IMR-90 (cell line): ENCODE data around the gene SPRED2. TPM values are rescaled to one million over a fixed set of nuclear protein-coding genes. Genes with fewer than 3 reads are reported as not detected.

Experiments used
- ATAC-seq: fragments of 200-7000 bp; cut with Tn5 transposase; 2 replicates; pipeline ENCODE4 v1.9.1; 2020; ENCODE audit warnings: low read depth, mild to moderate bottlenecking, moderate library complexity
- BruUV-seq: library from RNA; stranded (reverse); fragments of 400-500 nt; replicated peaks from 2 replicates; lab custom pipeline; 2021; lab: Mats Ljungman, UMichigan
- CTCF ChIA-PET: fragments of 300-600 bp; formaldehyde crosslinking; extraction: SDS; loops from one replicate; lab custom pipeline; 2021; ENCODE audit warnings: antibody characterized with exemption; lab: Yijun Ruan, JAX
- POLR2A ChIA-PET: fragments of 300-600 bp; sonication (Branson Sonifier 250); formaldehyde crosslinking; loops from one replicate; lab custom pipeline; 2022; ENCODE audit warnings: antibody characterized with exemption; ENCODE audit not compliant: unreplicated experiment; lab: Charles Lee
- DNase-seq: peaks from one replicate; pipeline ENCODE4 v3.0.0; 2013
- H2AFZ ChIP-seq: replicated peaks from 2 replicates; pipeline ENCODE3; 2013; ENCODE audit warnings: low read length, mild to moderate bottlenecking; ENCODE audit not compliant: poor library complexity
- H2AK5ac ChIP-seq: 2 replicates; pipeline ENCODE4 v1.6.1; 2013; ENCODE audit warnings: low read depth, low read length, inconsistent platforms
- H2AK9ac ChIP-seq: replicated peaks from 2 replicates; pipeline ENCODE3; 2013; ENCODE audit warnings: mild to moderate bottlenecking, low read depth, low read length, moderate library complexity; ENCODE audit not compliant: poor library complexity
- H2BK120ac ChIP-seq: 2 replicates; pipeline ENCODE4 v1.6.1; 2013; ENCODE audit warnings: low read depth, low read length, inconsistent platforms
- H2BK15ac ChIP-seq: 3 replicates; pipeline ENCODE4 v1.6.1; 2013; ENCODE audit warnings: low read depth, low read length, inconsistent platforms
- H2BK20ac ChIP-seq: 2 replicates; pipeline ENCODE4 v1.6.1; 2013; ENCODE audit warnings: low read depth, mild to moderate bottlenecking, inconsistent platforms, low read length, moderate library complexity
- H2BK5ac ChIP-seq: 2 replicates; pipeline ENCODE4 v1.6.1; 2013; ENCODE audit warnings: mild to moderate bottlenecking, low read depth, low read length, inconsistent platforms; ENCODE audit not compliant: poor library complexity, severe bottlenecking
- H3K14ac ChIP-seq: replicated peaks from 2 replicates; pipeline ENCODE4 v1.6.1; 2013; ENCODE audit warnings: low read depth, low read length, inconsistent platforms
- H3K18ac ChIP-seq: 2 replicates; pipeline ENCODE4 v1.6.1; 2013; ENCODE audit warnings: low read depth, low read length, control low read depth
- H3K23ac ChIP-seq: 2 replicates; pipeline ENCODE4 v1.6.1; 2013; ENCODE audit warnings: low read depth, low read length, inconsistent platforms
- H3K27ac ChIP-seq: 2 replicates; pipeline ENCODE4 v1.5.1; 2013; ENCODE audit warnings: mild to moderate bottlenecking, control low read depth, low read length; ENCODE audit not compliant: insufficient read depth
- H3K27me3 ChIP-seq: 2 replicates; pipeline ENCODE4 v1.6.1; 2013; ENCODE audit warnings: low read length; ENCODE audit not compliant: control insufficient read depth, insufficient read depth
- H3K36me3 ChIP-seq: 2 replicates; pipeline ENCODE4 v1.6.1; 2013; ENCODE audit warnings: low read length, mixed read lengths; ENCODE audit not compliant: control insufficient read depth, insufficient read depth
- H3K4ac ChIP-seq: 2 replicates; pipeline ENCODE4 v1.6.1; 2013; ENCODE audit warnings: low read depth, low read length, inconsistent platforms
- H3K4me1 ChIP-seq: 2 replicates; pipeline ENCODE4 v1.6.1; 2013; ENCODE audit warnings: low read length, mixed read lengths; ENCODE audit not compliant: control insufficient read depth, insufficient read depth
- H3K4me2 ChIP-seq: 2 replicates; pipeline ENCODE4 v1.6.1; 2013; ENCODE audit warnings: low read depth, mild to moderate bottlenecking, control low read depth, low read length, moderate library complexity
- H3K4me3 ChIP-seq: 2 replicates; pipeline ENCODE4 v1.5.1; 2013; ENCODE audit warnings: low read depth, mild to moderate bottlenecking, control low read depth, low read length, moderate library complexity; ENCODE audit not compliant: insufficient read depth
- H3K56ac ChIP-seq: 2 replicates; pipeline ENCODE4 v1.6.1; 2013; ENCODE audit warnings: low read length, inconsistent platforms; ENCODE audit not compliant: insufficient read depth; ENCODE audit errors: extremely low read depth
- H3K79me1 ChIP-seq, 2 experiments: 2 replicates each; pipeline ENCODE4 v1.6.1; 2013; ENCODE audit warnings: low read length in 2 of 2, inconsistent platforms in 1 of 2, low read depth in 1 of 2
- H3K9ac ChIP-seq: 2 replicates; pipeline ENCODE4 v1.6.1; 2013; ENCODE audit warnings: low read depth, low read length, control low read depth
- H3K9me1 ChIP-seq: 2 replicates; pipeline ENCODE4 v1.6.1; 2013; ENCODE audit warnings: low read length, inconsistent platforms; ENCODE audit not compliant: insufficient read depth
- H3K9me3 ChIP-seq: 2 replicates; pipeline ENCODE4 v1.6.1; 2013; ENCODE audit warnings: low read length; ENCODE audit not compliant: control insufficient read depth, insufficient read depth
- H4K20me1 ChIP-seq: 2 replicates; pipeline ENCODE4 v1.6.1; 2013; ENCODE audit warnings: low read length, inconsistent platforms; ENCODE audit not compliant: insufficient read depth
- H4K5ac ChIP-seq: 2 replicates; pipeline ENCODE4 v1.6.1; 2013; ENCODE audit warnings: mild to moderate bottlenecking, low read depth, low read length, control low read depth
- H4K8ac ChIP-seq, 2 experiments: 2 replicates each; pipeline ENCODE4 v1.6.1; 2013; ENCODE audit warnings: low read depth in 2 of 2, low read length in 2 of 2, control low read depth in 1 of 2, inconsistent platforms in 1 of 2
- H4K91ac ChIP-seq: 2 replicates; pipeline ENCODE4 v1.6.1; 2013; ENCODE audit warnings: low read depth, low read length, inconsistent platforms; ENCODE audit not compliant: insufficient read depth
- BHLHE40 ChIP-seq: fragments of 150-350 bp; IDR thresholded peaks from 2 replicates; pipeline ENCODE4 v1.6.1; 2016; ENCODE audit warnings: mild to moderate bottlenecking, low read depth, low read length
- CEBPB ChIP-seq: IDR thresholded peaks from 2 replicates; pipeline ENCODE4 v1.6.1; 2012; ENCODE audit warnings: low read depth, low read length, improper control_type of control experiment
- CHD1 ChIP-seq: IDR thresholded peaks from 2 replicates; pipeline ENCODE4 v1.6.1; 2012; ENCODE audit warnings: low read depth, low read length, improper control_type of control experiment
- CTCF ChIP-seq: conservative IDR thresholded peaks from 2 replicates; pipeline ENCODE4 v1.5.1; 2012; ENCODE audit warnings: mild to moderate bottlenecking, low read depth, low read length, improper control_type of control experiment
- ELK1 ChIP-seq: fragments of 150-350 bp; IDR thresholded peaks from 2 replicates; pipeline ENCODE4 v1.6.1; 2016; ENCODE audit warnings: low read depth, mild to moderate bottlenecking, low read length, moderate library complexity, borderline replicate concordance
- FOS ChIP-seq: fragments of 150-350 bp; IDR thresholded peaks from 2 replicates; pipeline ENCODE4 v1.6.1; 2016; ENCODE audit warnings: low read depth, low read length
- MAFK ChIP-seq: IDR thresholded peaks from 2 replicates; pipeline ENCODE4 v1.6.1; 2012; ENCODE audit warnings: low read depth, low read length, improper control_type of control experiment
- MAZ ChIP-seq: IDR thresholded peaks from 2 replicates; pipeline ENCODE4 v1.6.1; 2012; ENCODE audit warnings: low read depth, mild to moderate bottlenecking, low read length, improper control_type of control experiment, moderate library complexity, borderline replicate concordance
- MXI1 ChIP-seq: IDR thresholded peaks from 2 replicates; pipeline ENCODE4 v1.6.1; 2012; ENCODE audit warnings: low read depth, mild to moderate bottlenecking, low read length, moderate library complexity, borderline replicate concordance
- NFE2L2 ChIP-seq: fragments of 150-350 bp; IDR thresholded peaks from 2 replicates; pipeline ENCODE4 v1.6.1; 2016; ENCODE audit warnings: low read depth, mild to moderate bottlenecking, low read length
- POLR2A ChIP-seq: IDR thresholded peaks from 2 replicates; pipeline ENCODE4 v1.6.1; 2012; ENCODE audit warnings: mild to moderate bottlenecking, low read depth, low read length
- RAD21 ChIP-seq: IDR thresholded peaks from 2 replicates; pipeline ENCODE4 v1.6.1; 2012; ENCODE audit warnings: low read length, improper control_type of control experiment
- RCOR1 ChIP-seq: IDR thresholded peaks from 2 replicates; pipeline ENCODE4 v1.6.1; 2012; ENCODE audit warnings: mild to moderate bottlenecking, low read length, improper control_type of control experiment; ENCODE audit not compliant: insufficient replicate concordance
- RFX5 ChIP-seq: IDR thresholded peaks from 2 replicates; pipeline ENCODE4 v1.8.0; 2012; ENCODE audit warnings: low read depth, mild to moderate bottlenecking, low read length, moderate library complexity
- SMC3 ChIP-seq: fragments of 150-350 bp; IDR thresholded peaks from 2 replicates; pipeline ENCODE4 v1.6.1; 2016; ENCODE audit warnings: low read depth, mild to moderate bottlenecking, antibody characterized with exemption, low read length, moderate library complexity
- WGBS, 2 experiments: methylation state at CpG; one replicate each; pipeline versions ENCODE4 v1.1.5 to v1.1.7; 2013; ENCODE audit warnings: missing lambda C conversion rate in 2 of 2; ENCODE audit not compliant: insufficient read length in 1 of 2; ENCODE audit errors: extremely low coverage in 2 of 2; 5-methylcytosine and 5-hydroxymethylcytosine counted together
- dilution Hi-C: fragments of 300-500 bp; cut with HindIII; formaldehyde crosslinking; loops from one replicate; pipeline ENCODE4 v1.14.3; 2018; ENCODE audit warnings: low sequenced_read_pairs; ENCODE audit not compliant: unreplicated experiment
- in situ Hi-C: fragments of 300-500 bp; cut with MboI; formaldehyde crosslinking; loops from 3 replicates; pipeline ENCODE4 v1.14.3; 2019; ENCODE audit warnings: low sequenced_read_pairs, inconsistent platforms, mixed read lengths
- intact Hi-C: fragments of 100-400 bp; cut with micrococcal nuclease; formaldehyde crosslinking; loops from 2 replicates; pipeline ENCODE4 v1.10.0; 2022
- polyA plus RNA-seq, 3 experiments: library from polyadenylated mRNA; depleted of rRNA; stranded (reverse); fragments of >200 nt; gene quantifications; 2 replicates each; pipeline ENCODE4 v1.2.3, GENCODE V29; 2012; ENCODE audit warnings: low replicate concordance in 1 of 3
- total RNA-seq: library from RNA; depleted of rRNA; stranded (reverse); fragments of >200 nt; gene quantifications from 2 replicates; pipeline ENCODE4 v1.2.3, GENCODE V29; 2012
- TF ChIP-seq, protein P1 (sequence below): fragments of 150-350 bp; IDR thresholded peaks from 2 replicates; pipeline ENCODE4 v1.6.1; 2017; ENCODE audit warnings: mild to moderate bottlenecking, antibody characterized with exemption, low read length, low read depth

The SPRED2 gene
- total and polyA plus RNA-seq, 2 of the 4 experiments (the other 2 are of a cell fraction) = 4.8 to 18.7 TPM

DNA sequence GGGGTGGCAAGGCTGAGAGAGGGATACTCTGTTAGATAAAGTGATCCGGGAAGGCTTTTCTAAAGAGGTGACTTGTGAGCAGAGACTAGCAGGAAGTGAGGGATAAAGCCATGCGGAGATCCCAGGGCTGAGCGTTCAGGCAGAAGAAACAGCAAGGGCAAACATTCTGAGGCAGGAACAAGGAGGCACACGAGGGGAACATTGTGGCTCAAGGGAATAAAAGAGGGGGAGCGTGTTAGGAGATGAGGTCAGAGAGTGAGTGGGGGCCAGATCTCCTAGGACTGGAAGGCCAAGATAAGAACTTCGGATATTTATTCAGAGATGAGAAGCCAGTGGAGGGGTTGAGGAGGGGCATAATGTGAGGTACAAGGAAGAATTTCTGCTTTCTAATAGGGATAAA is 137.7 kb downstream of the SPRED2 start:
- Histone ChIP-seq H3K79me1 (peaks cover 0 to 3% of the 10 kb centered on the region in 2 experiments; a peak in 1 of 4 replicates), H2BK15ac (no peak overlapping the region), H4K20me1 (no peaks in the 10 kb centered on the region), H3K4ac (no peak overlapping the region), H4K8ac (no peak overlapping the region), H3K18ac (no peak overlapping the region), H4K5ac (no peak overlapping the region), H3K9me3 (no peaks in the 10 kb centered on the region), H2BK120ac (no peak overlapping the region), H3K9ac (no peak overlapping the region), H2BK5ac (no peak overlapping the region), H3K4me1 (peaks cover 4% of the 10 kb centered on the region), H2BK20ac (no peak overlapping the region), H3K23ac (no peak overlapping the region), H2AK5ac (0 out of 2 replicates have a peak overlapping the region, but pooled peaks have one; percentile 56), H2AFZ (no peak overlapping the region), H3K56ac (no peak overlapping the region), H3K36me3 (no peaks in the 10 kb centered on the region), H2AK9ac (no peak overlapping the region), H3K27ac (no peak overlapping the region), H3K9me1 (peaks cover 10% of the 10 kb centered on the region), H3K4me3 (no peak overlapping the region), H3K4me2 (no peak overlapping the region), H4K91ac (no peak overlapping the region), H3K14ac (no peak overlapping the region), H3K27me3 (peaks cover 3% of the 10 kb centered on the region; the same call in 1 of the 2 replicates)
- TF ChIP-seq, protein P1, sequence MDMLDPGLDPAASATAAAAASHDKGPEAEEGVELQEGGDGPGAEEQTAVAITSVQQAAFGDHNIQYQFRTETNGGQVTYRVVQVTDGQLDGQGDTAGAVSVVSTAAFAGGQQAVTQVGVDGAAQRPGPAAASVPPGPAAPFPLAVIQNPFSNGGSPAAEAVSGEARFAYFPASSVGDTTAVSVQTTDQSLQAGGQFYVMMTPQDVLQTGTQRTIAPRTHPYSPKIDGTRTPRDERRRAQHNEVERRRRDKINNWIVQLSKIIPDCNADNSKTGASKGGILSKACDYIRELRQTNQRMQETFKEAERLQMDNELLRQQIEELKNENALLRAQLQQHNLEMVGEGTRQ = no peak
- TF ChIP-seq ELK1 (no peak), POLR2A (no peak), SMC3 (no peak), CTCF (no peak), CHD1 (no peak), NFE2L2 (no peak), RCOR1 (no peak), MAZ (no peak), RFX5 (no peak), RAD21 (no peak), MXI1 (no peak), MAFK (no peak), BHLHE40 (no peak), CEBPB (no peak), FOS (no peak)
- dilution Hi-C loops = no loop called here
- intact Hi-C loops = no loop called here
- ATAC-seq (no peak), DNase-seq (no peak)
- ChIA-PET POLR2A (no interaction called here), CTCF (no interaction called here)
- no TSS peak for BruUV-seq
- 62% methylated on average over 5 of the region's 6 CpGs; no CpG with 5 or more reads in 1 of the 2 experiments for WGBS, 2 experiments
- in situ Hi-C loops = no loop called here
